ENCODE data around the gene ANO8.

Gene ANO8

GRCh38 chr19:17306285-17306714 is 28.4 kb downstream of the ANO8 start:
- no peak for DNase-seq
- Histone ChIP-seq H3K36me3 (peaks cover 0 to 2% (median under 1%) of the 10 kb centered on the region in 3 donors), H3K27ac (peak overlapping the region; percentile 88 to 95), H3K4me3 (peak overlapping the region; percentile 60 to 84), H3K9me3 (no peaks in the 10 kb centered on the region), H3K27me3 (no peaks in the 10 kb centered on the region), H3K4me1 (peaks cover 0 to 70% (median 54%) of the 10 kb centered on the region in 4 donors)
- intact Hi-C loops (cut with DNase I; ENCODE audit: low total_unique reads) = loop anchor here (1.0 kb wide), 1 partner anchor 23 kb away; no protein-coding TSS in a partner anchor
- TF ChIP-seq CTCF (IDR thresholded peaks at IDR 0.05) = no peak

- Histone ChIP-seq H3K36me3 (peaks cover 0 to 8% (median 6%) of the 10 kb centered on the region in 3 donors), H3K4me3 (peak within 1 kb of the TSS; percentile 60 to 84), H3K27ac (peak within 1 kb of the TSS; percentile 88 to 95), H3K9me3 (no peaks in the 10 kb centered on the region), H3K27me3 (no peaks in the 10 kb centered on the region), H3K4me1 (peaks cover 0 to 64% (median 48%) of the 10 kb centered on the region in 4 donors)
- peak; percentile 93 to 97 for DNase-seq
- TF ChIP-seq CTCF (IDR thresholded peaks at IDR 0.05) = peak; percentile 79 to 86
- intact Hi-C loops (cut with DNase I; ENCODE audit: low total_unique reads) = loop anchor here (1.0 kb wide), 1 partner anchor 24 kb away; no protein-coding TSS in a partner anchor
Measured at GRCh38 chr19:17305517-17306284, 29.0 kb downstream of the ANO8 start, which contains the start of gene MRPL34. Gene MRPL34 (plus strand): TSS chr19:17305872. CDS start chr19:17305893, 21 bp downstream.

- H3K27ac ChIP-seq = peak overlapping the region; percentile 88 to 95
- no peak for TF ChIP-seq CTCF (IDR thresholded peaks at IDR 0.05)
Measured at GRCh38 chr19:17305216-17305516, 29.5 kb downstream of the ANO8 start.

GRCh38 chr19:17304386-17305215 is 30.1 kb downstream of the ANO8 start:
- H3K4me3 ChIP-seq = peak overlapping the region; percentile 60 to 84
- peaks cover 0 to 54% (median 38%) of the 10 kb centered on the region in 4 donors for H3K4me1 ChIP-seq
- TF ChIP-seq CTCF (IDR thresholded peaks at IDR 0.05) = no peak
- DNase-seq = no peak
- H3K27ac ChIP-seq = peak overlapping the region; percentile 88 to 95
- intact Hi-C loops (cut with DNase I; ENCODE audit: low total_unique reads) = loop anchor here (5.0 kb wide), 1 partner anchor 83 kb away; no protein-coding TSS in a partner anchor
- H3K27me3 ChIP-seq = no peaks in the 10 kb centered on the region
- peaks cover 0 to 19% (median 6%) of the 10 kb centered on the region in 3 donors for H3K36me3 ChIP-seq
- H3K9me3 ChIP-seq = no peaks in the 10 kb centered on the region

More at GRCh38 chr19:17305216-17305516, 29.5 kb downstream of the ANO8 start:
- Histone ChIP-seq H3K4me3 (peak overlapping the region; percentile 60 to 84), H3K36me3 (peaks cover 0 to 14% (median 6%) of the 10 kb centered on the region in 3 donors), H3K27me3 (no peaks in the 10 kb centered on the region), H3K9me3 (no peaks in the 10 kb centered on the region), H3K4me1 (peaks cover 0 to 59% (median 42%) of the 10 kb centered on the region in 4 donors)
- intact Hi-C loops (cut with DNase I; ENCODE audit: low total_unique reads) = no loop called here
- no peak for DNase-seq

GRCh38 chr19:17303940-17304267 is 30.8 kb downstream of the ANO8 start:
- Histone ChIP-seq H3K36me3 (peaks cover 0 to 24% (median 6%) of the 10 kb centered on the region in 3 donors), H3K27me3 (no peaks in the 10 kb centered on the region), H3K4me3 (peak overlapping the region in 1 of 2 donors; percentile 89), H3K27ac (peak overlapping the region; percentile 82 to 88), H3K4me1 (peaks cover 0 to 51% (median 37%) of the 10 kb centered on the region in 4 donors), H3K9me3 (no peaks in the 10 kb centered on the region)
- intact Hi-C loops (cut with DNase I; ENCODE audit: low total_unique reads) = loop anchor here (5.0 kb wide), 1 partner anchor 83 kb away; no protein-coding TSS in a partner anchor
- no peak for DNase-seq
- TF ChIP-seq CTCF (IDR thresholded peaks at IDR 0.05) = no peak

All from tibial artery (tissue), 4 donors.